Fibroblast of upper back skin (primary cell): ENCODE data around the gene ACTR3.
A peak's percentile ranks its signal among the peaks of the same experiment; 100 is the strongest.
"Not testable (repeated sequence)": the region's sequence is repeated elsewhere in the genome, so short reads cannot be mapped to it uniquely, and the experiment has no call there.

Experiments used
- DNase-seq: peaks from one replicate; pipeline ENCODE4 v3.0.0-alpha.2; 2013

ACTR3 gene

DNA sequence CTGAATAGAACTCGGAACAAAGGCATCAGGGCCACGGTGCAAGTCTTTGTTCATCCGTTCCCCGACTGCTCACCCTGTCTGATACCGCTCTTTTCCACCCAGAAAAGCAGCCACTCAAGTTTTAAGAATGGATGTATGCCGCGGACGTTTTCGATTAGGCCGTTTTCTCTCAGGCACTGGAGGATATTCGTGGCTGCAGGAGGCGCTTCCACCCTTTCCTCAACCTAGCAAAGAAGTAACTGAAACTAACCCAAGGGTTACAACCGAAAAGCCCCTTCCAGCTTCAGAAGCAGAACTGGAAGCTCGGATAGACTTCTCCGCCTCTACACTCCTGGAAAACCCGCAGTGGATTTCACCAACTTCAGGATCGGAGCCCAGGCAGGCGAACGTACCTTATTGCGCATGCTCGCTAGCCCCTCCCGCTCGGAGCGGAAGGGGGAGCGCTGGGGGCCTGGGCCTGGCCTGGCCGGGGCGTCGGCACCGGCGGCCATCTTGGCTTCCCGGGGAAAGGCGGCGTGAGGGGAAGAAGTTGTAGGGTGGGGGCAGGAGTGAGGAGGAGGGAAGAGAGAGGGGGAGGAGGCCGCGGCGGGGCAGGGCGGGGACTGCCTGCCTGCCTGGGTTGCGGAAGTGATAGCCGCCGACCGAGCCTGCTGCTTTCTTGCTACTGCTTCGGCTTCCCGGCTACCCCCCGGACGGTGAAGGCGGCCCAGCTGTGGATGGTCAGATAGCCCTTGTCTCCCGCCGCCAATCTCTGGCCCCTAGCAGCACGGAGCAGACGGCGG, at the start of gene ACTR3:
Gene ACTR3, plus strand, starts transcription at position 619 of the 782 bp plus-strand sequence. CDS start 191 bp downstream, outside the sequence.
- DNase-seq: peak; percentile 99

DNA sequence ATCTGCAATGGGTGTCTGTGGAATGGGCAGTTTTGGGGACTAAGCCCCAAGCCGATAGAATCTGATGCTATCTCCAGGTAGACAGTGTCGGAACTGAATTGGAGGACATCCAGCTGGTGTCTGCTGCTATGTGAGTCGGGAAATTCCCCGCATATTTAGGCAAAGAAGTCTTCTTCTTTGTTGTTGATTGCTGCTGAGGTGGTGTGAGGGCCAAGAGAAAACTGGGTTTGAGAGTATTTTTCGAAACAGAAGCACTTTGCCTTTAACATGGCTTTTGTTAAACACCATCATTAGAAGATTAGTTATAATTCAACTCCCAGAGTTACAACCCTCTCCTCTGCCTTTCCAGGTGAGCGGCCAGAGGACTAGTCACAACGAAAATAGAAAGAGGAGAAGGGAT, 49.4 kb upstream of the ACTR3 start:
- DNase-seq: no peak

DNA sequence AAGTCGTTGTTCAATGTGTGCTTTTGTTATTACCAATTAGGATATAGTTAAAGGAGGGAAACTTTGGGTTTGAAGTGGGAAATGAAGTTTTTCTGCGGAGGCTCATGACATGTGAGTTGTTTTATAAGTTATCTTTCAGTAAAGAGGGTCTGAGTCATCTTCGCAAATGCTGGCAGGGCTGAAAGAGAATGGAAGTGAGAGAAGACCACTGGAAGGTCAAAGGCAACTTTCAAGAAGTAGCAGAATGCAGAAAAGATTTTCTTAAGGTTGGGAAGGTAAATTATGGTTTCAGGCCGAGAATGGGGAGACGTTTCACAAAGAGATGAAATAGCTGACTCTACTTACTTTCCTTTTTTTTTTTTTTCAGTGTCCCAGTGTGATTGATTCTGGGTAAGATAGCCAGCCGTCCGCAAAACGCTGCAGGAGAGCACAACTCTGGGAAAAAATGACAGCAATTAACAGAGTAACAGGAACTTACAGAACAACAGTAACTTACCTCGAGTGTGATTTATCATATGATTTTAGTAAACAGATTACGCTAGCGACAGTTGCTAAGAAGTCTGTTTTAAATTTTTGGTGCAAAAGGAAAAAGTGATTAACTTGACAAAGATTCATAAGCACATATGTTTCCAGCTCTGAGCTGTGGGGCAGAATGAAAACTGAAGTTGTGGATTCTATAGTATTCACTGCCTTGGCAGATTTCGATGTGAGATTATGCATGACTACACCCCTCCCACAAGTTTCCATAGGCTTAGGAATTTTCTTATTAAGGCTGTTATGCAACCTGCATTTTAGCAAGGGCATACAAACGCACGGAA, 46.8 kb upstream of the ACTR3 start:
- peak; percentile 80 for DNase-seq

DNA sequence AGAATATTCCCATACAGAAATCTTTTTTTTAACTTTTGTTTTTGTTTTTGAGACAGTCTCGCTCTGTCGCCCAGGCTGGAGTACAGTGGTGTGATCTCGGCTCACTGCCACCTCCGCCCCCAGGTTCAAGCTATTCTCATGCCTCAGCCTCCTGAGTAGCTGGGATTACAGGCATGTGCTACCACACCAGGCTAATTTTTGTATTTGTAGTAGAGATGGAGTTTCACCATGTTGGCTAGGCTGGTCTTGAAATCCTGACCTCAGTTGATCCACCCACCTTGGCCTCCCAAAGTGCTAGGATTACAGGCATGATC, 46.2 kb upstream of the ACTR3 start:
- not testable (repeated sequence) for DNase-seq

DNA sequence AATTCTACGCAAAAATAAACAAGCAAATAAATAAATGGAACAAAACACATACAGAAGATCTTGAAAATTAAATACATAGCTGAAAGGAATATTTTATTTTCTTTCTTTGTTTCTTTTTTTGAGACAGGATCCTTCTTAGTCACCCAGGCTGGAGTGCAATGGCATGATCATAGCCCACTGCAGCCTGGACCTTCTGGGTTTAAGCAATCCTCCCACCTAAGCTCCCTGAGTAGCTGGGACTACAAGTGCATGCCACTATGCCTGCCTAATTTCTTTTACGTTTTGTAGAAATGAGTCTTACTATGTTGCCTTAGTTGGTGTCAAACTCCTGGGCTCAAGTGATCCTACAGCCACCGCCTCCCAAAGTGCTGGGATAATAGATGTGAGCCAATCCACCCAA, 44.6 kb upstream of the ACTR3 start:
- no peak for DNase-seq

DNA sequence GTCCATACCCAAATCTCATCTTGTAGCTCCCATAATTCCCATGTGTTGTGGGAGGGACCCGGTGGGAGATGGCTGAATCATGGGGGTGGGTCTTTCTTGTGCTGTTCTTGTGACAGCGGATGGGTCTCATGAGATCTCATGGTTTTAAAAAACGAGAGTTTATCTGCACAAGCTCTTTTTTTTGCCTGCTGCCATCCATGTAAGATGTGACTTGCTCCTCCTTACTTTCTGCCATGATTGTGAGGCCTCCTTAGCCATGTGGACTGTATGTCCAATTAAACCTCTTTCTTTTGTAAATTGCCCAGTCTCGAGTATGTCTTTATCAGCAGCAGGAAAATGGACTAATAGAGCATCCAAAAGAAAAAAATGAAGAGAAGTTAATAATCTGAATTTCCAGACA, 44.1 kb upstream of the ACTR3 start:
- DNase-seq: not testable (repeated sequence)

DNA sequence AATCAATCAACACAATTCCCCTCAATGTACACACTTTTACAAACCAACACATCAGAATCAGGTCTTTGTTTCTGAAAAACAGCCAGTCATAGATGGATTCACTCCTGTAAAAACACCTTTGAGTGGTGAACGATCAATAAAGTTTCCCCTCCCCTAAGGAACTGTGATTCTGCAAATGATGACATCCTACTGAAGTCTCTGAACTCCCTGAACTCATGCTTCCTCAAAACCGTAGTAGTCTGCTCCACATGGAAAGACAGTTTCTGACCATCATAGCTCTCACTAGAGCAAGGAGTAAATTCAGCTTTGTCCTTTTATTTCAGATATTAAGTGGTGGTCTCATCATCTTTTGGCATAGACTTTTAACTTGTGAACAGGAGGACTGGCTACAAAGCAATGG, 43.5 kb upstream of the ACTR3 start:
- no peak for DNase-seq

DNA sequence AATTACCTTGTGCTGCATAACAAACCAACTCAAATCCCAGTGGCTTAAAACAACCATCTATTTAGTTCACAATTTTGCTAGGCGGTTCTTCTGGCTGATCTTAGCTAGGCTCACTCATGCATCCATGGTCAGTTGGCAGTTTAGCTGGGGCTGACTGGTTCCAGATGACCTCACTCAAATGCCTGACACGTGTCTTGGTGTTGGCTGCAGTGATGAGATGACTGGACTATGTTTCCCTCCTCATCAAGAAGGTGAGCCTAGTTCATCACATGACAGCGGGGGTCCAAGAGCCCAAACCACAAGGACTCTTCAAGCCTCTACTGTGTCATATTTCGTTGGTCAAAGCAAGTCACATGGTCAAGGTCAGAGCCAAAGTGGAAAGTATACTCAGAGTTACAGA, 42.7 kb upstream of the ACTR3 start:
- DNase-seq: no peak

DNA sequence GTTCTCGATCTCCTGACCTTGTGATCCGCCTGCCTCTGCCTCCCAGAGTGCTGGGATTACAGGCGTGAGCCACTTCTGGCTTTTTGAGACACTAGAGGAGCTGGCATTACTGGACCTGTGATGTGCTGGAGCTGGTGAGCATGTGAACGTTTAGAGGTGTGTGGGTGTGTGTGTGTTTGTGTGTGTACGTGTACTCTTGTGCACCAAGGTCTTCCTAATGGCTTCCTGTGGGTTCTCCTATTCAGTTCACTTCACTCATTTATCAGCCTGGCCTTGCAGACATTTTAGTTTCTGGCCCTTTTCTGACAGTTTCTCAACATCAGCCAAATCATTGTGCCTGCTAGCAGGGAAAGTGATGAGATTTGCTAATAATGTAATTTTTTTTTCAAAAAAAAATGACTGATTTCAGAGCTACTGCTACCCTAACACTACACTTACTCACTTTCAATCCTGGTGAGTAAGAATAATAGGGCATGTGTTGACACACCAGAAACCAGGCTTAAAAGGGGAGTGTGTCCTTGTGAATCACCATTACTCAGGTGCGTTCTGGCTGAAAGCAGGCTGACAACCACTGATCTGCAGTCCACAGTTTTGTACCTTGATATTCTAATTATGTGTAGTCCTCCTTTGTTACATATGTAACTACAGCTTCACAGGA, 41.0 kb upstream of the ACTR3 start:
- DNase-seq: no peak

DNA sequence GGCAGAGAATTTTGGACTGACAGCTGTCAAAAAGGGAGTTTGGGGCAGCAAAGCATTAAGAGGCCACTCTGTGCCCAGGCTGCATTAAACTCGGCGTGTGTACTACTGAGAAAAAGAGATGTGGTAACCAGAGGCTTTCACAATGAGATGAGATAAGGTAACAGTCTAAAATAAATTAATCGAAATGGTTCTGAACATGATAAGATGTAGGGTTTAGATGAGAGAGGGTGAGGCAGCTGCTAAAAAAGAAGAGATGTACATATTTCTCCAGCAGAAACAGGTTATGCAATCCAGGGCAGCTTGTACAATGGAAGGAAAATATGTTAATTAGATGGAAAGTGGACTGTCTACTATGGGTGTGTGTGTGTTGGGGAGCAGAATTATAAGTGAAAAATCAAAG, 39.2 kb upstream of the ACTR3 start:
- no peak for DNase-seq

DNA sequence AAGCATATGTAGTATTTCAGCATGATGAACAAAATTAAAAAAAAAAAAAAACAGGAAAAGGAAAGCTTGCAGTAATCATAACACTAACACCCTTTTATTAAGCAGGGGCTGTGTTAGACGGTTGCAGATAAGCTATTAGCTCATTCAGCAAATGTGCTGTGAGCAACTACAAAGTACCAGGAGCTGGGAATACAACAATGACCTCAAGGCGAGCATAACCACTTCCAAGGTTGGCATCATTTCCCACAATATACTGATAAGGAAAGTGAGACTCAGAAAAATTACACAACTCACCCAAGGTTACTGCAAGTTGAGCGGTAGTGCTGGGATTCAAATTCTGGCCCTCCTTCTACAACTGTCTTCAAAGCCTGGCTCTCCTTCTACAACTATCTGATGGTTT, 38.2 kb upstream of the ACTR3 start:
- DNase-seq: no peak

DNA sequence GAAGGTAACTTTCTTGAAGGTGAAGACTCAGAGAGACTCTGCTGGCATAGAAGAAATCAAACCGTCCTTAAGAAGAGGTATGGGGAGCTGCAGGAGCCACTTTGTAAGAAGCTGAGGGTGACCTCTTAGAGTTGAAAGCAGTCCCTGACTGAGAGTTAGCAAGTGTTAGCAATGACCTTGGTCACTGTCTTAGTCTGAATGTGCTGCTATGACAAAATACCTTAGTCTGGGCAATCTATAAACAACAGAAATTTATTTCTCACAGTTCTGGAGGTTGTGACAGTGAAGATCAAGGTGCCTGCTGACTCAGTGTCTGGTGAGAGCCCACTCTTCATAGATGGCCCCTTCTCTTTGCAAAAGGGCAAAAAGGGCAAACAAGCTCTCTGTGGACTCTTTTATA, 35.7 kb upstream of the ACTR3 start:
- no peak for DNase-seq

DNA sequence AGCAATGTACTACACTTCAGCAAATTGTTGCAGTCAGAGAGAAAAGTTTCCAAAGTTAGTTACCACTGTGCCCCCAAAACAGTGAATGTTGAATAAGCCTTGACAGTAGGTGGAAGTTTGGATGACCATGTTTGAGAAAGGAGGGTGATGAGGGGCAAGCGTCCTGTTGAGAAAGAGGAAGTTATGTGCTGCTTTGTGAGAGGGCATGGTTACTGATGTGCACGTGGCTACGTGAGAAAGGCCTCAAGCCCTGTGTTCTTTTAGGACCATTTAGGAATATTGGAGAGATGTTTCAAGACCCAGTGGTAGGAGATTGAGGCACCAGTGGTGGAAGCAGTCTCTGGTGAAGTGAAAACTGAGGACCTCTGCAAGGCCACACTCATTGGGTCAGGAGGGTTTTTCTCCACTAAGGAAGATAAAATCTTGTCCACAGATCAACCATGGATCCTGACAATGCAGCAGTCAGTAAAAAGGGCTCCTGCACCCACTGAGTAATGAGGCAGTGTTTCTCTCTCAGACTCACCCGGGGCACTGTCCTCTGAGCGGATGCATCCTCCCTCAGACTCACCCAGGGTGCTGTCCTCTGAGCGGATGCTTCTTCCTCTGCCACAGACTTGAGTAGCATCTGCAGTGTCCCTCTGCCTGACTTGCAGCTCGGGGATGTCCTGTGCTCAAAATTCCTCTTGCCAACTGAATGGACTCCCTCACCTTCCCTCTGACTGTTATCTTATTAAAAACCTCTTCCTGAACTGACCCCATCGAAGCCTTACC, 34.7 kb upstream of the ACTR3 start:
- no peak for DNase-seq

DNA sequence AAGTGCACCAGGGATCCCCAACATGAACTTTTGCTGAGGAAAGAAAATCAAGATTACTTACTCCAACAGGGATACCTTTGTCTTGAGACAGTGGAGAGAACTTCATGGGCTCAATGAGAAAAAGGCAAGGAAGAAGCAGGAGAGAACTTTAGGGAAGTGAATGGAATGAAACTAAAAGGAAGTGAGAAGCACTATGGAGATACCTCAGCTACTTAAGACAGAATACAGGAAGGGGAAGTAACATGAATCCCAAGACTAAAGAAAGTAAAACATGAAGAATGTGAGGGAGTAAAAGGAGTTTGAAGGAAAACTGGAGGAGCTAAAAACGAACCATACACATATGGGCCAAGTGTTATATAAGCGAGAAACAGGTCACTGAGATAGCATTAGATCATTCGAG, 32.4 kb upstream of the ACTR3 start:
- DNase-seq: no peak

DNA sequence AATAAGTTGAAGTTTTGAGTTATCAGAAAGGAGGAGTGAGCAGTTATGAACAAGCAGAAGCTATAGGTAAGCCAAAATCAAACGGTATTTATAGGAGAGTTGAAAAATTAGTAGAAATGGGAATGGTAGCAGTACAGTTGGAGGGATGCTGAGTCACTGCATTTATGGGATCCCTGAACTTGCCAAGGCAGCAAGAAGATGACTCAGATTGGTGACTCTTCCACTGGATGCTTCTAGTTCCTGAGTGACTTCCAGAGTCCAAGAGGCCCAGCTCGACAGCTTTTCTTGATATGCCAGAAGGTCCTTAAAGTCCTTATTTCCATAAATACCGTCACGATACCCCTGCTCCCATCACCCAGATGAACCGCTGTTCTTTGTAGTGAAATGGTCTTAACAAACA, 31.1 kb upstream of the ACTR3 start:
- DNase-seq: peak; percentile 80

DNA sequence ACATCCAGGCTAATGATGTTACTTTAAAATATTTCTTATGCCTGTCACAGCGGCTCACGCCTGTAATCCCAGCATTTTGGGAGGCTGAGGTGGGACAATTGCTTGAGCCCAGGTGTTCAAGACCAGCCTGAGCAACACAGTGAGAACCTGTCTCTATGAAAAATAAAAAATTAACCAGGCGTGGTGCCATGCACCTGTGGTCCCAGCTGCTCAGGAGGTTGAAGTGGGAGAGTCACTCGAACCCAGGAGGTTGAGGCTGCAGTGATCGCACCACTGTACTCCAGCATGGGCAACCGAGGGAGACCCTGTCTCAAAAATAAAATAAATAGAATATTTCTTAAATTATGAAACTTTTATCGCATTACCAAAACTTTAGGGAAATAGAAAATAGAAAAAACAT, 28.1 kb upstream of the ACTR3 start:
- DNase-seq: no peak

DNA sequence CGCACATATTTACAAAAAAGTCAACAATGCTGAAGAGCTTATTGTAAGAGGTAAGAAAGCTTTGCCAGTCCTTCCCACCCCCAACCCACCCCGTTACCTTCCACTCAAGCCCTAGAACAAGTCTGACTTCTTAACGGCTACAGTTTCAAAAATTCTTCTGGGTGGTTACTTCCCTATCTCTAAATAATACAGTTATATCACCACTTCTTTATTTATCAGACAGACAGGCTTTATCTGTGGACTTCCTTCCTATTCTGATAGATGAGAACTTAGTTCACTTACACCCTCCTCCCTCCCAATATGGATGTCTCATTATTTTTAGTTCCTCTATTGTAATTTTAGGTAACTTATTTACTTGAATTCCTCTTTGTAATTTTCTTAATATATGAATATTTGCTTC, 26.7 kb upstream of the ACTR3 start:
- DNase-seq: no peak

DNA sequence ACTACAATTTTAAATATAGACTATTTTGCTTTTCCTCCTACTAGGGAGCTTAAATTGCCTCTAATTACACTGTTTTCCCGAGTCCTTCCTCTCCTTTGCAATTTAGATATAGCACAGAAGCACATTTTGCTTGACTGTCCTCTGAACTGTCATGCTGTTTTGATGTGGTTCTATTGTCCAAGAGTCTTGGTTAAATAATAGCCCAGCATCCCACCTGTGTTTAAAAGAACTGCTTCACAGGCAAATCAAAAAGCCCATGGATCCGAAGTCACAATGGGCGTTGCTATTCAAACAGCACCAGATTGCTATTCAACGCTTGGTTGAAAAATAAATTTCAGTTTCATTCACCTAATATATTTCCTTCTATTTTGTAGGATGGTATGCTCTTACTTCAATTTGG, 22.3 kb upstream of the ACTR3 start:
- DNase-seq: no peak

DNA sequence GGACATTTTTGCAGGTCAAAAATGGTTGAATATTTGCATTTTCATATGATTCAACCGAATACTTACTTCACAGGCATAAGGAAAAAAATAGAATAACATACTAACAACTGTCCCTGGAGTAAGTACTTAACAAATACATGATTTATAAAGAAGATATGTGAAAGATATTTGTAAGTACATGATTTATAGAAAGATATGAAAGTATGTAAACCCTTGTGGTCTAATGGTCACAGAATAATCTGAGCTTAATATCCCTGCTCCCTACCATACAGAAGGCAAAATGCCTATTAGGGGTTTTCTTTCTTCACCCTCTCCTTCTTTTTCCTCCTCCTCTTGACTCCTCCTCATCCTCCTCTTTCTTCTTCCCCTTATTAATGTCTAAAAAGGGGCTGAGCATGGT, 20.6 kb upstream of the ACTR3 start:
- DNase-seq: no peak

DNA sequence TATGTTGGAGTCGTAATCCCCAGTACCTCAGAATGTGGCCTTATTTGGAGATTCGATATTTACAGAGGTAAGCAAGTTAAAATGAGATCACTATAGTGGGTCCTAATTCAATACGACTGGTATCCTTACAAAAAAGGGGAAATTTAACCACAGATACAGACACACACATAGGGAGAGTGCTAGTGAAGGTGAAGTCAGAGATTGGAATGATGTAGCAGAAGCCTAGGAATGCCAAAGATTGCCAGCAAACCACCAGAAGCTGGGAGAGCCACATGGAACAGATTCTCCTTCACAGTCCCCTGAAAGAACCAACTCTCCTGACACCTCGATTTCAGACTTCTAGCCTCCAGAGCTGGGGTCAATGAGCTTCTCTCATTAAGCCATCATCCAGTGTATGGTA, 17.7 kb upstream of the ACTR3 start:
- DNase-seq: peak; percentile 88

DNA sequence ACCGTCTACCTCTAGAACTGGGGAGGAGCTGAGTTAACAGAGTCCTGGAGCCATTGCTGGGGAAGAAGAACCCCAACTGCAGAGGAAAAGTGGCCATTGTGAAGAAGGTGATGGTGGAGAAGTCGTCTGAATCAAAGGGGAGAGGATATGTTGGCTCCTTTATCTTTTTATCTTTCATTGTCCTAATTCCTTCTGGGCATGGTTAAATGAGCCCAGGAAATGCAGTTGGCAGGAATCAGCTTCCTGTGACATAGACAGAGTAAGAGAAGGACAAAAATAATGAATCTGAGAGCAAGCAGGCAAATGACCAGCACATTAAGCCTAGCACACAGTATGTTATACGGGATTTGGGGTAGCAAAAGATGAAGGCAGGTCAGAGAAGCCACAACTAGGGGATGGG, 16.0 kb upstream of the ACTR3 start:
- no peak for DNase-seq

DNA sequence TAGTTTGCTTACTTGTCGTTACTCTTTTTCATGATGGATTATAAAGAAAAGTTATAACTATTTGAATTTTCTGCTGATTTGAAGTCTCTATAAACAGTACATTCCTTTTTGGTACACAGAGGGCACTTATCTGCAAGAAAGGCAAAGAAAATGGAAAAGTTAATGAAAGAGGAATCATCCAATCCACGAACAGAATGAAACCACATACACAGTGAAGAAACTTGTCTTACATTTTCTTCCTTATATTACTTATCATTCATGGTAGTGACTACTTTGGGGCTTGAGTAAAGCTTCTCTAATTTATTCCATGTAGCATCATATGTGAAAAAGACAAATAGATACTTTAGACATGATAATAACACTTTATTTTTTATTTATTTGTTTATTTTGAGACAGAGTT, 14.8 kb upstream of the ACTR3 start:
- DNase-seq: no peak
